Tibial artery (tissue), 4 donors: Measurements from ENCODE around the gene DENND5B.

Experiments
- DNase-seq, 2 donors: peaks; one replicate each; pipeline ENCODE4 v3.0.0-alpha.2; 2019
- H3K27ac ChIP-seq, 2 donors: fragments of 200-600 bp; sonication (generic) in 1 of 2; 1 replicate in 1 of 2; 2 replicates in 1 of 2; pipeline ENCODE4 v1.5.1; 2018 to 2019; ENCODE audit warnings: mild to moderate bottlenecking in 1 of 2
- H3K27me3 ChIP-seq, 2 donors: fragments of 200-600 bp; sonication (generic) in 1 of 2; one replicate each; pipeline versions ENCODE4 v1.5.1 to v1.6.0; 2016 to 2019
- H3K36me3 ChIP-seq, 3 donors: fragments of 200-600 bp; sonication (generic) in 2 of 3; one replicate each; pipeline ENCODE4 v1.5.1; 2016 to 2019; ENCODE audit warnings: mild to moderate bottlenecking in 2 of 3
- H3K4me1 ChIP-seq, 4 donors: fragments of 200-600 bp; sonication (generic) in 2 of 4; 1 replicate in 3 of 4; 2 replicates in 1 of 4; pipeline ENCODE4 v1.5.1; 2016 to 2019
- H3K4me3 ChIP-seq, 2 donors: fragments of 200-600 bp; sonication (generic) in 1 of 2; 1 replicate in 1 of 2; 2 replicates in 1 of 2; pipeline ENCODE4 v1.5.1; 2018 to 2019; ENCODE audit warnings: mild to moderate bottlenecking in 2 of 2
- H3K9me3 ChIP-seq, 3 donors: fragments of 200-600 bp; sonication (generic) in 1 of 3; one replicate each; pipeline ENCODE4 v1.5.1; 2016 to 2019
- CTCF ChIP-seq, 2 experiments: fragments of 200-600 bp in 1 of 2; fragments of 450-650 bp in 1 of 2; IDR thresholded peaks; one replicate each; pipeline ENCODE4 v1.5.1; 2017 to 2019; ENCODE audit warnings: antibody characterized with exemption in 2 of 2, mild to moderate bottlenecking in 1 of 2, moderate library complexity in 1 of 2
- intact Hi-C: fragments of 100-400 bp; cut with DNase I; formaldehyde crosslinking; loops from one replicate; pipeline ENCODE4 v1.15.0; 2023; ENCODE audit warnings: low total_unique reads

The DENND5B gene

GRCh38 chr12:31600252-31600651 lies 9.3 kb upstream of the DENND5B start:
- Histone ChIP-seq H3K4me1 (peaks cover 0 to 7% (median 0%) of the 10 kb centered on the region in 4 donors), H3K4me3 (no peak overlapping the region), H3K27me3 (no peaks in the 10 kb centered on the region), H3K9me3 (no peaks in the 10 kb centered on the region), H3K36me3 (no peaks in the 10 kb centered on the region), H3K27ac (no peak overlapping the region)
- intact Hi-C loops: no loop called here
- TF ChIP-seq CTCF (IDR thresholded peaks at IDR 0.05): no peak
- no peak for DNase-seq

GRCh38 chr12:31599053-31599452 lies 8.1 kb upstream of the DENND5B start:
- H3K27me3 ChIP-seq: no peaks in the 10 kb centered on the region
- H3K4me3 ChIP-seq: no peak overlapping the region
- H3K4me1 ChIP-seq: peaks cover 0 to 7% (median 0%) of the 10 kb centered on the region in 4 donors
- no peak overlapping the region for H3K27ac ChIP-seq
- no peaks in the 10 kb centered on the region for H3K9me3 ChIP-seq
- no peak for TF ChIP-seq CTCF (IDR thresholded peaks at IDR 0.05)
- no peak for DNase-seq
- no peaks in the 10 kb centered on the region for H3K36me3 ChIP-seq
- intact Hi-C loops: no loop called here

DNA sequence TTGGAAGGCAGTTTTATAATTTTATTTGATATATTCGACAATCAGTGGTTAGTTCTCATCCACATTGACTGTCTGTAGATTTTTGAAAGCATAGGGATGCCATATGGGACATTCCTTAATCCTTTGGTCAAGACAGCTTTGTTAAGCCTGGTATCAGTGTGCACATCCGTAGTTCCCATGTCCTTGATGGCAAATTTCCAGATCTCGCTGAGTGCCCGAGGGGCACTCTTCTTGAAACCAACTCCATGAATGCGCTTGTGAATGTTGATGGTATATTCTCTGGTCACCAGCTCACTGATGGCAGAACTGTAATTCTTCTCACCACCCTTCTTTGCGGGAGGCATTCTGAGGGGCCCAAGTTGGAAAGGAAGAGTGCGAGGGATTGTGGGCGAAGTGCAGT lies 6.1 kb upstream of the DENND5B start:
- DNase-seq: no peak
- TF ChIP-seq CTCF (IDR thresholded peaks at IDR 0.05): no peak
- no peak overlapping the region for H3K4me3 ChIP-seq
- no peaks in the 10 kb centered on the region for H3K36me3 ChIP-seq
- H3K27ac ChIP-seq: no peak overlapping the region
- H3K27me3 ChIP-seq: no peaks in the 10 kb centered on the region
- intact Hi-C loops: no loop called here
- no peaks in the 10 kb centered on the region for H3K9me3 ChIP-seq
- peaks cover 0 to 7% (median 0%) of the 10 kb centered on the region in 4 donors for H3K4me1 ChIP-seq

DNA sequence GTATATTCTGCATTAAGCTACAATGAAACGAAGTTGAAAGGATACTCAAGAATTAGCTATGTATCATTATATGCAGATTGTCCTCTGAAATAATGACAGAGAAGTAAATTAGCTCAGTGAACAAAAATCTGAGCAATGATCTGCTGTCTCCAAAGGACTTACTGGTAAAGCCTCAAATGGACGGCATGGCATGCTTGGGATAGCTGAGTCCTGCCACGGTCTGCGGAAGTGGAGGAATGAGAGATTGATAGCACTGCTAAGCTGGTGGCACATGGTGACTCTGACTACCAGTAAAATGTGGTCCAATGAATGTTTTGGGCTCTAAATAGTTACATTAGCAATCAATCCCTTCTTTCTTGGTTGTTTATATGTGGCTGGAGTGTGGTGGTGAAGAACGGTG lies 3.7 kb upstream of the DENND5B start:
- Histone ChIP-seq H3K36me3 (no peaks in the 10 kb centered on the region), H3K27me3 (no peaks in the 10 kb centered on the region), H3K4me3 (no peak overlapping the region), H3K4me1 (peaks cover 0 to 5% (median 0%) of the 10 kb centered on the region in 4 donors), H3K9me3 (no peaks in the 10 kb centered on the region), H3K27ac (no peak overlapping the region)
- intact Hi-C loops: no loop called here
- no peak for DNase-seq
- TF ChIP-seq CTCF (IDR thresholded peaks at IDR 0.05): no peak

DNA sequence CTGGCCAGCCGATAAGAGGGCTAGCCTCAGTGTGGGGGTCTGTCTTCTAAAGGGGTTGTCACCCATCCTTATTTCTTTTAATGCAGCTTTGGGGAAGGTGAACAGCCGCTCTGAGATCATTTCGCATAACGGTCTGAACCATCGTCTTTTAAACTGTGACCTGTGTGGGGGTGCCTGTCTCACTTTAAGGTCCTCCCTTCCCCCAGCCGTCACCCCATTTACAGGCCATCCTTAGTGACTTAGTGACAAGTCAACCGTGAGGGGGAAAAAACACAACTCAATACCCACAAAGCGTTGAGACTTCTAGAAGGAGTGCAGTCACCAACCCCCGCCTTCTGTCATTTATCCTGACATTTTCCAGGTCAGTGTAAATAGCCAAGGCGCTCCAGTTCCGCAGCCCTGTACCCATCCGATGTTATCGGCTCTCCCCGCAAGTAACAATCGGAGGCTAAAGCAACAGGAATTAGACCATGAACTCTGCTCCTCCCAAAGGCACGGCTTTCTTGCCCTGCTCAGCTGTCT lies 505 bp upstream of the DENND5B start:
- no peaks in the 10 kb centered on the region for H3K27me3 ChIP-seq
- TF ChIP-seq CTCF (IDR thresholded peaks at IDR 0.05): no peak
- DNase-seq: no peak
- no peaks in the 10 kb centered on the region for H3K36me3 ChIP-seq
- H3K4me1 ChIP-seq: peaks cover 0 to 22% (median 10%) of the 10 kb centered on the region in 4 donors
- intact Hi-C loops: loop anchor here (2.0 kb wide), 1 partner anchor 267 kb away; no protein-coding TSS in a partner anchor
- H3K27ac ChIP-seq: peak overlapping the region; percentile 94 to 99
- no peaks in the 10 kb centered on the region for H3K9me3 ChIP-seq
- peak overlapping the region; percentile 75 to 98 for H3K4me3 ChIP-seq
